ENCODE measurements around the gene MFAP3L.

DNA sequence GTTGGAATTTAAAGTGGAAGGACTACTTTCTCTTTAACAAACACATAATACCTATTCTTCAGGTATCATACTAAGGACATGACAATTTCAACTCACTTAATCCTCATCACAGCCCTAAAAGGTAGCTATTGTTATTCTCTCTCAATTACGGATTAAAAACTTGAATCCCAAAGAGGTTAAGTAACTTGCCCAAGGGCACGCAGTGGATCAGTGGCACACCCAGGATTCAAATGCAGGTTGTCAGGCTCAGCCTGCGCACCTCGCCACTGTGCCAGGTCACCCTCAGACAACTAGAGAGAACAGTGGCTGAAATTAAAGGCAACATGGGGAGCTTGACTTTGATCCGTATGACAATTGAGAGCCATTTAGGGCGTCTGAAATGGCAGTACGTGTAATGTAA lies 67.6 kb downstream of the MFAP3L start:
- TF ChIP-seq, protein P1, sequence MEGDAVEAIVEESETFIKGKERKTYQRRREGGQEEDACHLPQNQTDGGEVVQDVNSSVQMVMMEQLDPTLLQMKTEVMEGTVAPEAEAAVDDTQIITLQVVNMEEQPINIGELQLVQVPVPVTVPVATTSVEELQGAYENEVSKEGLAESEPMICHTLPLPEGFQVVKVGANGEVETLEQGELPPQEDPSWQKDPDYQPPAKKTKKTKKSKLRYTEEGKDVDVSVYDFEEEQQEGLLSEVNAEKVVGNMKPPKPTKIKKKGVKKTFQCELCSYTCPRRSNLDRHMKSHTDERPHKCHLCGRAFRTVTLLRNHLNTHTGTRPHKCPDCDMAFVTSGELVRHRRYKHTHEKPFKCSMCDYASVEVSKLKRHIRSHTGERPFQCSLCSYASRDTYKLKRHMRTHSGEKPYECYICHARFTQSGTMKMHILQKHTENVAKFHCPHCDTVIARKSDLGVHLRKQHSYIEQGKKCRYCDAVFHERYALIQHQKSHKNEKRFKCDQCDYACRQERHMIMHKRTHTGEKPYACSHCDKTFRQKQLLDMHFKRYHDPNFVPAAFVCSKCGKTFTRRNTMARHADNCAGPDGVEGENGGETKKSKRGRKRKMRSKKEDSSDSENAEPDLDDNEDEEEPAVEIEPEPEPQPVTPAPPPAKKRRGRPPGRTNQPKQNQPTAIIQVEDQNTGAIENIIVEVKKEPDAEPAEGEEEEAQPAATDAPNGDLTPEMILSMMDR (IDR thresholded peaks at IDR 0.05; ENCODE audit: low read depth, low read length) = no peak
- TF ChIP-seq POLR2A (IDR thresholded peaks at IDR 0.05; ENCODE audit: extremely low read depth, insufficient read length) = no peak
- TF ChIP-seq, protein P2, sequence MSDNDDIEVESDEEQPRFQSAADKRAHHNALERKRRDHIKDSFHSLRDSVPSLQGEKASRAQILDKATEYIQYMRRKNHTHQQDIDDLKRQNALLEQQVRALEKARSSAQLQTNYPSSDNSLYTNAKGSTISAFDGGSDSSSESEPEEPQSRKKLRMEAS (IDR thresholded peaks at IDR 0.05; ENCODE audit: low read depth, low read length) = no peak
- no peak for TF ChIP-seq MYC (IDR thresholded peaks at IDR 0.05; ENCODE audit: low read depth, low read length)

Measured in NB4 (cell line).